SW 1271 (cell line): ENCODE results near the gene FCER2.

Experiments used
- DNase-seq, 2 experiments: peaks; one replicate each; lab custom pipeline; 2025; lab: John Stamatoyannopoulos, UW

FCER2 gene

DNA sequence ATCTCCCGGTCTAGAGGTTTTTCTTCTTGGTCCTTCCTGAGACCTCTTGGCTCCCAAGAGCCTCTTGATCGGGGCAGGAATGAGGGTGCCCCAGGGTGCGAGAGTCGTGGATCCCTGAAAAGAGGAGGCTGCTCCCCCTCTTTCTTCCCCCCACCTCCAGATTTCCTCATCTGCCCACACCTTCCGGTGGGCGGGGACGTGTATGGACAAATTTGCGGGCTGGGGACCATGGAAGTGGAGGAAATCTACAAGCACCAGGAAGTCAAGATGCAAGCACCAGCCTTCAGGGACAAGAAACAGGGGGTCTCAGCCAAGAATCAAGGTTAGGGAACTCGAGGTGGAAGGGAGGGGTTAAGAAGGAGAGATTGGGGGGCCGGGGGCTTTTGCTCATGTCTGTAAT lies 25.1 kb downstream of the FCER2 start, which contains the start of gene MCEMP1:
TSS of gene MCEMP1 (plus strand) at position 237 of the 400 bp plus-strand sequence. CDS start at position 268, 31 bp downstream.
- DNase-seq: no peak

DNA sequence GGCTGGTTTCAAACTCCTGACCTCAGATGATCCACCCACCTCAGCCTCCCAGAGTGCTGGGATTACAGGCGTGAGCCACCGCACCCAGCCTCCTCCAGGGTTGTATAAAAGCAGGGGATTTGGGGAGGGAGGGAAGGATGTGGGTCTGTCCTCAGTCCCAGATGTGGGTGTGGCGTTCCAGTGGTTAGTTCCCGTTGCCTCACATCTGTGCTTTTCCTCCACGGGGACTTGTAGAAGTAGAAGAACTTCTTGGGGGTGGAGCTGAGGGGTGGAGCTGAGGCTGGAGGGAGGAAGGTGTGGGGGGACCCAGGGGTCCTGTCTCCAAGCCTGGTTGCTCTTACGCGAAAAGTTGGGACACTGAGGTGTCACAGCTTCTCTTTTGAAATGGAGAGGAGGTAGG lies 25.6 kb downstream of the FCER2 start:
- DNase-seq: no peak

DNA sequence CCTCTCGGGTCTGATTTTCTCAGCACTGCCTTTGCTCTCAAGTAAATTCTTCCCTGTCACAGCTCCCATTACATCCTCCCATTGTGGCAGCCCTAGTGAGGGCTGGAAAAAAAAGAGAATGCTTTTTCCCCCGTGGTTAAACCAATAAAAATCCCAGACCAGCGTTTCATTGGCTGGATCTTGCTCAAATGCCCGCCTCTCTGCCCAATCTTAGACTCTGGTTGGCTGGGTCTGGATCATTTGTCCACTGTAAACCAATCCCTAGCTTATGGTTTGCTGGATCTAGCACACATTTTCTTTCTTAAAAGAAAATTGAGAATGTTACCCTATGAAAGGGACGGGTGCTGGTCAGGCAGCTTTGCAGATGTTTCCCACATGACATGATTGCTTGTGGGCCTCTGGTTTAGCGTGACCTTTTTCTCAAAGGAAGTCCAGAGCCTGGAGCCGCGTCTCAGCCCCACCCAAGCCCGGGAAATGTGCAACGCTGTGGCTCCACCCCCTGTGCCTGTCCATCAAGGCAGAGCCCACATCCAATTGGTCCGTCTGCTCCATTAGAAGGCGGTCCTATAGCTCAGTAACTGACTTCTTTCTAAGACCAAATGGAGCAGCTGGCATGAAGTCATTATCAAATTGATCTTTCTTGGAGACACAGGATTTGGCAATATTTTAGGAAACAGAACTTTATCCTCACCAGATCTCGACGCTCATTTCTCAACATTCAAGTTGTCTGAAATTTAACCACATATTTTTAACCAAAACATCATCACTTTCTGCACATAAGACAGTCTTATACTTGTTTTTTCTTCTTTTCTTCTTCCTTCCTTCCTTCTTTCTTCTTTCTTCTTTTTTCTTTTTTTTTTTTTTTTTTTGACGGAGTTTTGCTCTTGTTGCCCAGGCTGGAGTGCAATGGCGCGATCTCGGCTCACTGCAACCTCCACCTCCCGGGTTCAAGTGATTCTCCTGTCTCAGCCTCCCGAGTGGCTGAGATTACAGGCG lies 27.6 kb downstream of the FCER2 start:
- peak in 1 of 2 experiments; percentile 38 for DNase-seq

DNA sequence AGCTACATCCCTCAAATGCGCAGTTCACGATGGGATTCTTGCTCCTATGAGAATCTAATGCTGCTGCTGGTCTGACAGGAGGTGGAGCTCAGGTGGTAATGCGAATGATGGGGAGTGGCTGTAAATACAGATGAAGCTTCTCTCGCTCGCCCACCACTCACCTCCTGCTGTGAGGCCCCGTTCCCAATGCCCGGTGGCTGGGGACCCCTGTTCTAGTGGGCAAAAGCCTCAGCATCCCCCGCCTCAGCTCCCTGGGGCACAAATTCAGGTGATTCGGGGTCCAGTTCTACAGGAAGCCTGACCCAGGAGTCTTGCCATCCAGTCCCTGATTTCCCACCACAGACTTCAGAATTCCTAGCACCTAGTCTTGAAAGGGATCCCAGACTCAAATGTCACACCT lies 29.4 kb downstream of the FCER2 start:
- DNase-seq: no peak

DNA sequence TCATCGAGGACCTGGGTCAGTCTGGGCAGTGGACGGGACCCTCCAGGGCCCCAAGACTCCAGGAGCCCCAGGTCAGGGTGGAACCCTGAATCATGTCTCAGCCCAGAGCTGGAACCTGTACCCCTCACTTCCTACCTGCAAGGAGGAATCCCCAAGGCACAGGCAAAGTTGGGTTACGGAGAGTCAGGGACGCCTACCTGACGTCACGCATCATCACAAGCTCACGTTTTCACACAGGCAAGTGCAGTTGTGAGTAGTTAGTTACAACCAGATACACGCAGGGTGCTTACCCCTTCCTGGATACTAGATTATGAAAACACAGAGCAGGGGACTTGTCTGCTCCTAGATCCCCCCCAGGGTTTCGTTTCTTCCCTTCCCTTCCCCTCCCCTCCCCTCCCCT lies 31.1 kb downstream of the FCER2 start:
- DNase-seq: no peak

DNA sequence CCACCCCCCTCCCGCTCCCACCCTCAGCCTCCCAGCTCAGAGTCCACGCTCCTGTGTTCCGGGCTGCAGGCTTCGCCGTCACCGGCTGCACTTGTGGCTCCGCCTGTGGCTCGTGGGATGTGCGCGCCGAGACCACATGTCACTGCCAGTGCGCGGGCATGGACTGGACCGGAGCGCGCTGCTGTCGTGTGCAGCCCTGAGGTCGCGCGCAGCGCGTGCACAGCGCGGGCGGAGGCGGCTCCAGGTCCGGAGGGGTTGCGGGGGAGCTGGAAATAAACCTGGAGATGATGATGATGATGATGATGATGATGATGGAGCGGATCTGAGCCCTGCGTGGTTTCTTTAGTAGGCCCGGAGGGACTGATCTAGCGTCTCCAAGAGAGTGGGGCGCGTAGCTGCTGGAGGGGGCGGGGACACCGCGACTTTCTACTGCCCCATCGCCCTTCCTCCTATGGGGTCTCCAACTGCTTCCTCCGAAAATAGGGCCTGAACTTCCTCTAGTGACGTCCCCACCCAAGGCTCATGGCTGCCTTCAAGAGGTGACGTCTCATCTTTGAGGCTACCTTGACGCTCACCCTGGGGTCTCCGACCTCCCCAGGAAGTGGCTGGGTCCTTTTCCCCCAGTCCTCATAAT lies 31.7 kb downstream of the FCER2 start:
- no peak for DNase-seq

DNA sequence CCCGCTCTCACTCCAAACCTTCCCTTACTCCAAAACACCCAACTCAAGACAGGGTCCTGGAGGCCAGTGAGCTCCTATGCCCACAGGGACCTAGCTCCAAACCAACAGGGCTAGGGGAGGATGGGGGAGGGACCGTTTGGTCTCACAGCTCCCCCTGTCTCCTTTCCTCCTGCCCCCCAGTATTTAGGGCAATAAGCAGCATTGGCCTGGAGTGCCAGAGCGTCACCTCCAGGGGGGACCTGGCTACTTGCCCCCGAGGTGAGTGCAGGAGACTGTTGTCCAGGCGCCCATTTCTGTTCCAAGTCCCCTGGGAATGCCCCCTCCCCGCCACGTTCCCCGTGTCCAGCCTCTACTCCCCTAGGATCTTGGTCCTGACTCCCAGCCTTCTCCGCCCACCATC lies 32.3 kb downstream of the FCER2 start:
- no peak for DNase-seq

DNA sequence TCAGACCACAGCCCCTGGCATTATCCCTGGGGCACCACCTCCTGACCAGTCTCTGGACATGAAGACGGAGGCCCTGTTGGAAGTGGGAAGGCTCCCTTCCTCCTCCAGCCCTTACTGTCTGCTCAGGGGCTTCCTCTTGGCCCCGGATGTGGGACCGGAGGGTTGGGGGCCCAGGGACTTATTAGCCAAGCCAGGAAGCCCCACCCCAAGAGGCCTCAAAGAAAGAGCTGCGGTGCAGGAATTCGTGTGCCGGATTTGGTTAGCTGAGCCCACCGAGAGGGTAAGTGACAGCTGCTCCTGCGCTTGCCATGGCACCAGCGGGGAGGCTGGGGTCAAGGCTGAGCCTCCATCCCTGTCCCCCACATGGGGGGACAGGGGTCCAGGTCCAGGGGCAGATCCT lies 33.1 kb downstream of the FCER2 start, which contains the start of gene RETN:
TSS of gene RETN (plus strand) at position 208 of the 400 bp plus-strand sequence. CDS start 278 bp downstream, outside the sequence.
- no peak for DNase-seq

DNA sequence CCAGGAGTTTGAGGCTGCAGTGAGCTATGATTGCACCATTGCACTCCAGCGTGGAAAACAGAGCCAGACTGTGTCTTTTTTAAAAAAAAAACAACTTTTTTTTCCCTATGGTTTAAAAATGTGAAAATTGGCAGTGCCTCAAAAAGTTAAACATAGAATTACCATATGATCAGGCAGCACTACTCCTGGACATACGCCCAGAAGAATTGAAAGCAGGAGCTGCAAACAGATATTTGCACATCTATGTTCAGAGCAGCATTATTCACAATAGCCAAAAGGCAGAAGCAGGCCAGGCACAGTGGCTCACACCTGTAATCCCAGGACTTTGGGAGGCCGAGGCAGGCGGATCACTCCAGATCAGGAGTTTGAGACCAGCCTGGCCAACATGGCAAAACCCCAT lies 36.9 kb downstream of the FCER2 start:
- no peak for DNase-seq

DNA sequence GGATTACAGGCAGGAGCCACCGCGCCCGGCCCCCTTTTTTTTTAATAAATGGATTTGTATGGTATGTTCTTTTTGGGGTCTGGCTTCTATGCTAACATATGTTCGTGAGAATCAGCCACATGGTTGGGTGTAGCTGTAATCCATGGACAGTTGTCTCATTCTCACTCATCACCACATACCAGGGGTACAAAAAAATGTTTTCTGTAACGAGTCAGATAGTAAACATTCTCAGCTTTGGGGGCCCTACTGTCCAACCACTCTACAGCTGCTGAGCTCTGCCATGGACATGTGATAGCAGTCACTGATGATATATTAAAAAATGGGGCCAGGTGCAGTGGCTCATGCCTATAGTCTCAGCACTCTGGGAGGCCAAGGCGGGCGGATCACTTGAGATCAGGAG lies 38.2 kb downstream of the FCER2 start:
- no peak for DNase-seq

DNA sequence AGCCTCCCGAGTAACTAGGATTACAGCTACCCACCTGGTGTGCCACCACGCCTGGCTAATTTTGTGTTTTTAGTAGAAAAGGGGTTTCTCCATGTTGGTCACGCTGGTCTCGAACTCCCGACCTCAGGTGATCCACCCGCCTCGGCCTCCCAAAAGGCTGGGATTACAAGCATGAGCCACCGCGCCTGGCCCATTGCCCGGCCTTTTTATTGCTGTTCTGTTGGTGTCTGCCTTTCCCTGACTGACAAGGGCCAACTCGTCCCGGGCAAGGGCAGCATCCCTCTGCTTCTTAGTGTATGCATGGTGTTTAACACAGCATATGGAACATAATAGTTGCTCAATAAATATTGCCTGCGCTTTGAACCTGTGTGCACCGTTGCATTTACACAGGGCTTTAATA lies 39.3 kb downstream of the FCER2 start:
- DNase-seq: no peak

DNA sequence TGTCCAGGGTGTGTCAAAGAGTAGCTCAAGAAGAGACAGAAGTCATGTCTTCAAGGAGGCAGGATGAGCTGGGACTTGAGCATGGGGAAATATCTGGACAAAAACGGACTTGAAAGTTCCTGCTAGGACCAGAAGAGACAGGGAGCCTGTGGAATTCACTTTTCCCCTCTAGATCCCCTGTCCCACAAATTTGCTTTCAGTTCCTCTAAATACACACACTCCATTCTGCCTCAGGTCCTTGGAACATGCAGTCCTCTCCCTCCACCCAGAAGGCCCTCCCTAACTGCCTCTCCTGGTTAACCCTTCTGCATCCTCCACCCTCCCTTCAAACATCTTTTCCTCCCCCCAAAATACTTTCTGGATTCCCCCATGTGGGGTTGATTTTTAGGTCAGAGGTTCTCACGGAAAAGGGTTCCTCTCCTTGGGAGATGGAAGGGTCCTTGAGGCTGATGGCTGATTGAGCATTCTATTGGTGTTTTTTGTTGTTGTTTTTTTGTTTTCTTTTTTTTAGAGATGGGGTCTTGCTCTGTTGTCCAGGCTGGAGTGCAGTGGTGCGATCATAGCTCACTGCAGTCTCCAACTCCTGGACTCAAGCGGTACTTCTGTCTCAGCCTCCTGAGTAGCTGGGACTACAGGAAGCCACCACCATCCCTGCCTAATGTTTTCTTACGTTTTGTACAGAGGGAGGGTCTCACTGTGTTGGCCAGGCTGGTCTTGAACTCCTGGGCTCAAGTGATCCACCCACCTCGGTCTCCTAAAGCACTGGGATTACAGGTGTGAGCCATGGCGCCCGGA lies 40.0 kb downstream of the FCER2 start:
- no peak for DNase-seq

DNA sequence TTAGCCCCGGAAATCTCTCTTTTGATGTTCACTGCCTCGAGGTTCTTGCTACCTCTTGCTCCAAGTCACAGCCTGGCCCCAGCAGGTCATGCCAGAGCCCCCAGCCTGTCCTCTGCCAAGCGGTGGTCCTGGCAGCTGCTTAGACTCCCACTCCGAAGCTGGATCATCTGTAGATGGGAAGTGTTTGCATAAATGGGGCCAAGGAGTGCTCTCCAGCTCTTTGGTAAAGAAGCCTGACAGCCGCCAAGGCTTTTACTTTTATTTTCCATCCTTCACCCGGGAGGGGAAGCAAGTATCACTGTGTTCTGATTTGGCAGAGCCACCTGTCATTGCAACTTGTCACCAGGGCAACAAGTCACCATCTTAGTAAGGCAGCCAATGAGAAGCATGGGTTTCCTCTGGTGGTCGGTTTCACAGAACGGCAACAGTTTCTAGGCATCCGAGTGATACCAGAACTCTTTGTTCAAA lies 43.7 kb downstream of the FCER2 start:
- DNase-seq: no peak

DNA sequence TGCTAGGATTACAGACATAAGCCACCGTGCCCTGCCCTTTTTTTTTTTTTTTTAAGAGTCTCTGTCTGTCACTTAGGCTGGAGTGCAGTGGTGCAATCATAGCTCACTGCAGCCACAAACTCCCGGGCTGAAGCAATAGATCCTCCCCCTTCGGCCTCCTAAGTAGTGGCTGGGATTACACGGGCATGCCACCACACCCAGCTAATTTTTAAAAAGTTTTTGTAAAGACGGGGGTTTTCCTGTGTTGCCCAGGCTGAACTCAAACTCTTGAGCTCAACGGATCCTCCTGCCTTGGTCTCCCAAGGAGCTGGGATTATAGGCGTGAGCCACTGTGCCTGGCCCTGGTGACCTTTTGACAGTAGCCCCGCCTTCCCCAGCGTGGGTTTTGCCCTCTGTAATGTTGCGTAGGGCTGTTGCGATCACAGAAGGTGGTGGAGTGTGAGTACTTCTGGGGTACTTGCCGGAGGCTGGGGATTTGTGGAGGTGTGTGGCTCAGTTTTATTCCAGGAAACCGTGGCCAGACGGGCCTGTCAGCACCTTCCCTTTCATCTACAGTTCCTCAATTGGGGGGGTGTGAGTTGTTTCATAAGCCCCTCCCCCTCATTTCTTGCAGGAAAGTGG lies 44.7 kb downstream of the FCER2 start:
- DNase-seq: no peak

DNA sequence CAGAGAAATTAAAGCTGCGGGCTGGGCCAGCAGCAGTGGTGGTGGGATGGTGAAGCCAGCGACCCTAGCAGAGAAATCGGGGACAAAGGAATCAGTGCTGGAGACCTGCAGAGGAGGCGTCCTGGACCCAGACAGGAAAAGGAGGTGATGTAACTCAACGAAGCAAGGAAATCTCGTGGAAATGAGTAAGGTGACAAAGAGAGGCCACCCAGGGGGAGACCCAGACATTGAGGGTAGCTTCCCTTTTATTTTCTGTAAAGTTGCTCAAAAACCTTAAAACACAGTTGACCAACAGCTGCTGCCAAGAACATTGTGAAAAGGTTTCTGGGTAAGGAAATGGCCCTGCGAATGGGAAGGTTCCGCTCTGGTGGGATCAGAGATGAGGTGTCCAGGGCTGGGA lies 46.4 kb downstream of the FCER2 start:
- DNase-seq: no peak

DNA sequence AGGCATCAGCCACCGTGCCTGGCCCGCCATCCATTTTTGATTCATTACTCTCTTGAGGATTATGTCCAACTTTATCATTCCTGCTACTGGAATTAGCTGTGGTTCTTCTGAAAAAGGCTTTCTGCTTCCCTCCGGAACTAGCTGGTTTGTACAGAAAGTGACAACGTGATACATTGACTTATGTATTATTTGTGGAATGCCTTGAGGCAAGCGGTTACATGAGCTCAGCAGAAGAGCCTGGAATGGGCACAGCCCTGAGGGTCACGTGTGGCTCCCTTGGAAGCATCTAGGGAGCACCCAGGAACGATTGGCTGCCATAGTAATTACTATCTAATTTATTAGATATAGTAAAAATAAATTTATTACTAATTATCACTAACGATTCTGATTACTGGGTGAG lies 47.5 kb downstream of the FCER2 start:
- DNase-seq: no peak

DNA sequence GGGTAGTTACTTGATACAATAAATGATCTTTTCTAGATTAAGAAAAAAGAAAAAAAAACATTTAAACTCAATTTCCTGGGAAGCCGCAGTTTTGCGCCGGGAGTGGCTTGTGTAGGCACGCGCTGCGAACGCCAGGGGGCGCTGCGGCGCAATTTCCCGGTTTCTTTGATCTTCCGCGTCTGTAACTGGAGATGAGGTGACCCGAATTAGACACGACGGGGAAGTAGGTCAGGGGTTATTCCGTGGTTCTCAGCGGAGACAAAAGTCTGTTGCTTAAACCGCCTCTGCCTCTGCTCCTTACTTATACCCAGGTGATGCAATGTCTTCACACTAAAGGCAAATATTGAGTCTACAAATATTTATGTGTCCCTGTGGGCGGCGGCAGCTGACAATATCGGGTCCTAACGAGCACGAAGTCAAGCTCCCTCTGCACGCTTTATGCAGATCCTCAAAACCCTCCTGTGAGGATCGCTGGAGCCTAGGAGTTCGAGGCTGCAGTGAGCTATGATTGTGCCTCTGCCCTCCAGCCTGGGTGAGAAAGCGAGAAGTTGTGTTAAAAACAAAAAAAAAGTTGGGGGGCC lies 49.8 kb downstream of the FCER2 start:
- peak in 1 of 2 experiments; percentile 59 for DNase-seq

DNA sequence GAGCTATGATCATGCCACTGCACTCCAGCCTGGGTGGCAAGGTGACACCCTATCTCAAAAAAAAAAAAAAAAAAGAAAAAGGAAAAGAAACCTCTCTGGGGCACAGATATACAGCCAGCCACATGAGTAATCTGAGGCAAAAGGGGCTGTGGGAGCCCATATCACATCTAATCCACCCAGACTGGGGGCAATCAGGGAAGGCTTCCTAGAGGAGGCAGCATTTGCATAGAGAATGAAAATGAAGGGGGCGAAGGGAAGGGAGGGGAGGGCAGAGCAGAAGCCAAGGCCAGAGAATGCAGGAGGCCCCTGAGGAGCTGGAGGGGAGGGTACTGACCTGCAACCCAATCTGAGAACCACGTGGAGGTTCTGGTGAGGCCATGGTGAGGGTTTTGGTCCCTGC lies 51.8 kb downstream of the FCER2 start:
- DNase-seq: no peak

DNA sequence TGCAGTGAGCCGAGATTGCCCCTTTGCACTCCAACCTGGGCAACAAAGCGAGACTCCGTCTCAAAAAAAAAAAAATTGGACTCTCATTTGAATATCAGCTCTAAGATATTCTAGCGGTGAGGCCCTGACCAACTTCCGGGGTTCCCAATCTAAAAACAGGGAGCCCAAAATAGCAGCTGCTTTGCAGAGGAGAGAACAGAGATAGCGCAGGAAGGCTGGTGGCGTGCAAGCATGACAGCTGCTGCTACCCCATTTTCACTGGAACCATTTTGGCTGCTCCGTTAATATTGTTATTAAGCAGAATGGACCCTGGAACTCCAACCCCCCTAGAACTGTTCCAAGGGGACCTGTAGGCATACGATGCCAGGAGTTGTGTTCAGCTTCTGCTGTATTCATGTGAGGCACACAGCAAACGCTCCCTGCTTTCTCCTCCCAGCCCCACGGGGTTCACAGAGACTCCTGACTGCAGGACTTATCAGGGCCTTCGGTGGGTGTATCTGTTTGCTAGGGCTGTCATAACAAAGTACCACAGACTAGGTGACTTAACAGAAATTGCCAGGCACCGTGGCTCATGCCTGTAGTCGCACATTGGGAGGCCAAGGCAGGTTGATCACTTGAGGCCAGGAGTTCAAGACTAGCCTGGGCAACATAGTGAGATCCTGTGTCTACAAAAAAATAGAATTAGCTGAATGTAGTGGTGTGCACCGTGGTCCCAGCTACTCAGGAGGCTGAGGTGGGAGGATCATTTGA lies 53.5 kb downstream of the FCER2 start:
- DNase-seq: no peak

DNA sequence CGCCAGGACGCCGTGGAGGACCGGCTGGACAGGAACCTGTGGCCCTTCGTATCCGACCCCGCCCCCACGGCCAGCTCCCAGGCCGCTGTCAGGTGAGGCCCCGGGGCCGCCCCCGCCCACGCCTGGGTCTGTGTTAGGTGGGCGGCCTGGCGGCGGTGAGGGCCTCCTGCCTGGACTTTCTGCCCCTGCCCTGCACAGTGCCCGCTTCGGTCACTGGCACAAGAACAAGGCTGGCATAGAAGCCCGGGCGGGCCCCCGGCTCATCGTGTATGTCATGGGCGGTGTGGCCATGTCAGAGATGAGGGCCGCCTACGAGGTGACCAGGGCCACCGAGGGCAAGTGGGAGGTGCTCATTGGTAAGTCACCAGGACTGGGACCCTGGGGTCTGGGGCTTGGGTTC lies 54.8 kb downstream of the FCER2 start:
- DNase-seq: no peak

DNA sequence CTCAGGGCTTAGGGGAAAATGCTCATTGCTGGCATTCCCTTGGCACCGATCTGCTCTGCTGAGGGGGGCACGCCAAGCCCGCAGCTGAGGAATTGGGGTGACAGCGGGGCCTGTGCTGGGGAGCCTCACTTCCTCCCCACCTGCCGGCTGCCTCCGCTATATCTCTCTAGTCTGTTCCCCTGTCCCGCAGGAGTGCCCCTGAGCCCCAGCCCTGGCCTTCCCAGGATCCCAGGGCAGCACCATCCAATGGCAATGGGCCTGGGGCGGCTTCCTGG lies 55.6 kb downstream of the FCER2 start:
- no peak for DNase-seq
